ENCODE measurements around the gene CHRD.
A peak's percentile ranks its signal among the peaks of the same experiment; 100 is the strongest.

CHRD gene

GRCh38 chr3:184345317-184346144 is 34.3 kb upstream of the CHRD start:
- Histone ChIP-seq H3K9me3 (no peaks in the 10 kb centered on the region), H3K4me1 (0 out of 2 replicates have a peak, but pooled peaks cover 3% of the 10 kb centered on the region), H3K4me3 (ENCODE audit: low read depth, low read length) (no peak overlapping the region), H3K27me3 (no peaks in the 10 kb centered on the region), H3K36me3 (peaks cover 17% of the 10 kb centered on the region)
- peak; percentile 83 for DNase-seq
- peak; percentile 76 for TF ChIP-seq CTCF (IDR thresholded peaks at IDR 0.05; ENCODE audit: low read depth, low read length)

- no peak for TF ChIP-seq CTCF (IDR thresholded peaks at IDR 0.05; ENCODE audit: low read depth, low read length)
- DNase-seq = no peak
- Histone ChIP-seq H3K4me1 (0 out of 2 replicates have a peak, but pooled peaks cover 3% of the 10 kb centered on the region), H3K9me3 (no peaks in the 10 kb centered on the region), H3K27me3 (no peaks in the 10 kb centered on the region), H3K4me3 (ENCODE audit: low read depth, low read length) (no peak overlapping the region), H3K36me3 (peaks cover 17% of the 10 kb centered on the region)
These were observed 33.2 kb upstream of the CHRD start for GRCh38 chr3:184346480-184347190.

GRCh38 chr3:184347321-184348056 is 32.4 kb upstream of the CHRD start:
- Histone ChIP-seq H3K9me3 (no peaks in the 10 kb centered on the region), H3K4me3 (ENCODE audit: low read depth, low read length) (no peak overlapping the region), H3K36me3 (peaks cover 14% of the 10 kb centered on the region), H3K4me1 (0 out of 2 replicates have a peak, but pooled peaks cover 3% of the 10 kb centered on the region), H3K27me3 (no peaks in the 10 kb centered on the region)
- no peak for DNase-seq
- TF ChIP-seq CTCF (IDR thresholded peaks at IDR 0.05; ENCODE audit: low read depth, low read length) = no peak

- Histone ChIP-seq H3K27me3 (no peaks in the 10 kb centered on the region), H3K36me3 (peaks cover 12% of the 10 kb centered on the region), H3K9me3 (no peaks in the 10 kb centered on the region), H3K4me3 (ENCODE audit: low read depth, low read length) (no peak overlapping the region), H3K4me1 (0 out of 2 replicates have a peak, but pooled peaks cover 3% of the 10 kb centered on the region)
- TF ChIP-seq CTCF (IDR thresholded peaks at IDR 0.05; ENCODE audit: low read depth, low read length) = no peak
- no peak for DNase-seq
These were observed 31.8 kb upstream of the CHRD start for GRCh38 chr3:184348057-184348382.

- Histone ChIP-seq H3K27me3 (no peaks in the 10 kb centered on the region), H3K36me3 (peaks cover 1% of the 10 kb centered on the region), H3K4me1 (0 out of 2 replicates have a peak, but pooled peaks cover 3% of the 10 kb centered on the region), H3K4me3 (ENCODE audit: low read depth, low read length) (no peak overlapping the region), H3K9me3 (no peaks in the 10 kb centered on the region)
- TF ChIP-seq CTCF (IDR thresholded peaks at IDR 0.05; ENCODE audit: low read depth, low read length) = no peak
- DNase-seq = no peak
These were observed 30.0 kb upstream of the CHRD start for GRCh38 chr3:184349563-184350470.
